GM21528 (cell line): ENCODE results near the gene LYPD8.

Experiments
- ATAC-seq: cut with Tn5 transposase; IDR thresholded peaks from one replicate; pipeline ENCODE4 v1.9.1; 2021; ENCODE audit warnings: mild to moderate bottlenecking, moderate library complexity; ENCODE audit not compliant: unreplicated experiment, low FRiP score

LYPD8 gene

DNA sequence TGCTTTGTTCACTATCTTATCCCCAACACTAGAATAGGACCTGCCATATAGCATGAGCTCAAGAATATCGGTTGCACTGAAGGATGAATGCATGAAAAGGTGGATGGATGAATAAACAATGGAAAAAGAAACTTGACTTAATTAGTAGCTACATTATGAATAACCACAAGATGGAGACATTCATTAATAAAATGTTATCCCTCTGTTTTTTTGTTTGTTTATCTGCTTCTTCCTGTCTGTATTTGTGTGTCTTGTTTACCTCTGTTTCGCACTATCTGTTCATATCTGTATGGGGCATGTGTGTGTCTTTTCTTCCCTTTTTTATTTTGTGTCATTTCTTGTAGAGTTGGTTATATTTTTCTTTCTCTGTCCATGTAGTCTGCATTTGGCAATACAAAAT is 51.9 kb downstream of the LYPD8 start:
- ATAC-seq, result no peak

DNA sequence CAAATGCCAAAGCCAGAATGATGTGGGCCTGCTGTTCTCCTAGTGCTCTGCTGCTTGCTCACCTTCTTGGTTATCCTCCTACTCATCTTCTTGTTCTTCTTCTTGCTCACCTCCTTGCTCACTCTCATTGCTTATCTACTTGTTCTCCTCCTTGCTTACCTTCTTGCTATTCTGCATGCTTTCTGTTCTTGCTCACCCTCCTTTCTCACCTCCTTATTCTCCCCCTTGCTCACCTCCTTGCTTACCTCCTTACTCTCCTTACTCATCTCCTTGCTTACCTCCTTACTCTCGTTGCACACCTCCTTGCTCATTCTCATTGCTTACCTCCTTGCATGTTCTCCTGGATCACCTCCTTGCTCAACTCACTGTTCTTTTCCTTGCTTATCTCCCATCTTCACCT is 52.8 kb downstream of the LYPD8 start, which contains the start of gene OR14I1:
TSS of gene OR14I1 (minus strand) at position 53 of the 400 bp plus-strand sequence.
- no peak for ATAC-seq

DNA sequence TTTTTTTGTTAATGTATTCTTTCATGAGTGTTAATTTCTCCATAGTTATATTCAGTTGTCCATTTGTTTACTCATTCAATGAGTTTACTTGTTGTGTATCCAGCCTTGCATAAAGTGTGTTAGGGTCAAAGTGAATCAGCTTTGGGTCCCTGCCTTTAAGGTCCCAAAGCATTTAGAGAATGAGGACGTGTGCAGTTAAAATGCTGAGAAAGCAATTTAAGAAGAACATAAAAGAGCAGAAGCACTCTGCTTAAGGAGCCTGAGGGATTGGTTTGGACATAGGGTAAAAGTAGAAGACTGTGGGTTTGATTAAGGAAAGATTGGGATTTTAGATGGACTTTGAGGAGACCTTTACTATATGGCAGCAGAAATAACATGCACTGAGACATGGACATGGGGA is 56.5 kb downstream of the LYPD8 start:
- no peak for ATAC-seq

DNA sequence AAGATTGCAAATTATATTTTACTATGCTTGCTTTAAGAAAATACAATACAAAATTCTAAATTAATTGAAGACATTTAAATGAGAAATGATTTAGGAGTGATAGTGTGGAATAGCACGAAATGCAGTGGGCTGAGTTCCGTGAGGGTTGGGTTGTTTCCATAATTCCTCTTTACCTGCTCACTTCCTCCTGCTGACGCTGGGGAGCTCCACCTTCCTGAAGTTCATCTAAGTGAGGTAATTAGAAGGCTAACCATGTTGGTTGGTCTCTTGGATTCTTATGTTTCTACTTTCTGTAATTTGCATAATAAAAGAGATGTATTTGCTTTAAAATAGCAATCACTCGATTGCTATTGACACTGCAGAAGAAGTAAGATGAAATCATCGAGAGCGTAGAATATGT is 57.7 kb downstream of the LYPD8 start:
- ATAC-seq, result no peak

DNA sequence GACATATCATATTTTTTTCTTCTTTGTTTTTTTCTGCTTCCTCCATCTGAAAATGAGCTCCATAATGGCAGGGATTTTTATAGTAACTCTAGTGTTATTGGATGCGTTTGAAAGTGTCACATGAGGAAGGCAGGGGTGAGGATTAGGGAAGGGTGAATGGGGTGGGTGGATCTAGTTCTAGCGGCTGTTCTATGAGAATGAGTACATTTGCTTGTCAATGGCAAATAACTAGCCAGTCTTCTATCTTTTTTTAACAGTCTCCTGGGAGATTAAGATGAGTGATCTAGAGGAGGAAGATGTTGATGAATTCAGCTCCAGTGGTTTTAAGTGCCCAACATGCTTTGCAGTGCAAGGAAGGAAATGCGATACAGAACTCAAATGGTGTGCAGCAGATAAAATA is 58.8 kb downstream of the LYPD8 start:
- no peak for ATAC-seq

DNA sequence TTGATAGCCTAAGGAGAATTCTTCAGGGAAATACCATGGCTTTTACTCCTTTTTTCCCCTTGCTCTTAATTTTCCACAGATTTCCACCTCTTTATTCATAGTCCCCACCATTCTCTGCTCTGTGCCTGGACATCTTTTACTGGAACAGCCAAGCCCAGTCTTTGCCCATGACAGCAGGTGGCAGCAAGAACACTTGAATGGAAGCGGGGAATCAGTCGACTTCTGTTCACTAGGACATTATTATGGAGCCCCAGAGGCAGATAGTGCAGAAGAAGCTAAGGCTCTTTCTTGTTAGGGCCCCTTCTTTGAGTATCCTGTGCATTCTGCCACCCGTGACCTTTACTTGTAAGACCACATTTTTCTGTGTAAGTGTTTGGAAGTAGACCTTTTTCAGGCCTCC is 59.3 kb downstream of the LYPD8 start:
- no peak for ATAC-seq

DNA sequence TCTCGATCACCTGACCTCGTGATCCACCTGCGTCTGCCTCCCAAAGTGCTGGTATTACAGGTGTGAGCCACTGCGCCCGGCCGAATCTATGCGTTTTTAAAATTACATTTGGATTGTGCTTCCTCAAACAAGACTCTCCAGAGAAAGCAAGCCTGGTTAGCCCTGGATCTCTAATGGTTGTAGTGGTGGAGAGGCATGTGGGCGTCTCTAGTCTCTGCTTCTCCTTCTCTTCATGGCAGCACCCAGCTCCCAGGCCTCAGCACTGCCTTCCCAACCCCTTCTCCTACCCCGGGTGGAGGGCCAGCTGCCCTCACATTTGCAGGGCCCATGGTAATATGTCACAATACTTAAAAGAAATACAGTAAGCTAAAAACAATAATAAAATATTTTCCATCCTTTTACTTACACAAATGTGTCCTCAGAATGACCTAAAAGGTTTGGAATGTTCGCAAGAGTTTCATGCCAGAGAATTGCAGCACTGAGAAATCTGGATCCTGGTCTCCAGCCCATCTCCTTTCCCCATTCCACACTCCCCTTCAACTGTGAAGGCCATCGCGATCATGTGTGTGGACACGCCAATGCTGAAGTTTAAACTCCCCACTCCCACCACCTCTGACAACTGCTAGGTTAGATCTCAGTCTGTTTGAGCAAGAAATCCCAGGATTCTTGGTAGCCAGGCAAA is 60.0 kb downstream of the LYPD8 start:
- no peak for ATAC-seq

DNA sequence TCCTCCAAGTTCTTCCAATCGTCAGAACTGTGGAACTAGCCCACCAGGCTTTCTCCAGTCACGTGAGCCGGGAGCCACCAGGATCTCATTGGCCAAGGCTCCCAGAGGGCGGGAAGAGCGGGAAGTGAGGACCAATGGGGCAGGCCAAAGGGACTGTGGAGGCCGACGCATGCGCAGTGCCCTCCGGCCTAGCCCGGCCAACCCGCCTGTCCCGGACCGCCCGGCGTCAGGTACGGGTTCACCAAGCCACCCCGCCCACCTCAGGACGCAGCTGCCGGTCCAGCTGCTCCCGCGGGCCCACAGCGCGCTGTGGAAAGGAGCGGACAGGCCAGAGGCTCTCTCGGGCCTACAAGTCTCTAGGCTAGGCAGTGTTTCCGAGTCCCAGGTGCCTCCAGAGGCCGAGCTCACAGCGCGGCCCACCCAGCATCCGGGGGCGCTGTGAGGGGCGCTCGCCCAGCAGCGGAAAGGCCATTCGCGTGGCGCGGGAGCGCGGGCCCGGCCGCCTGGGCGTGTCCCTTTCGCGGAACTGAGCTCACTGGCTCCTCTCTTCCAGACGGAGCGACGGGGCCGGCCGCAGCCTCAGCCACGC is 63.9 kb downstream of the LYPD8 start:
- no peak for ATAC-seq
